Endodermal cell (in vitro differentiated cells): ENCODE results near the gene RBMS3. TPM values are rescaled to one million over a fixed set of nuclear protein-coding genes. Genes with fewer than 3 reads are reported as not detected.

Source experiments
- DNase-seq: peaks from one replicate; pipeline ENCODE4 v3.0.0-alpha.2; 2017
- H3K27ac ChIP-seq: 2 replicates; pipeline ENCODE4 v1.5.1; 2013; ENCODE audit warnings: mild to moderate bottlenecking, low read depth, low read length, moderate library complexity
- H3K27me3 ChIP-seq: 2 replicates; pipeline ENCODE4 v1.6.1; 2013; ENCODE audit warnings: mild to moderate bottlenecking, low read length, moderate library complexity; ENCODE audit not compliant: insufficient read depth, control insufficient read depth, poor library complexity, severe bottlenecking
- H3K36me3 ChIP-seq: 2 replicates; pipeline ENCODE4 v1.7.0; 2013; ENCODE audit warnings: mild to moderate bottlenecking, low read length, moderate library complexity; ENCODE audit not compliant: control insufficient read depth, insufficient read depth
- H3K4me1 ChIP-seq: one replicate; pipeline ENCODE4 v1.7.0; 2013; ENCODE audit warnings: low read length; ENCODE audit not compliant: control insufficient read depth, insufficient read depth
- H3K4me3 ChIP-seq: 2 replicates; pipeline ENCODE4 v1.5.1; 2013; ENCODE audit warnings: mild to moderate bottlenecking, low read length, moderate library complexity
- H3K9ac ChIP-seq: 2 replicates; pipeline ENCODE4 v1.6.1; 2013; ENCODE audit warnings: mild to moderate bottlenecking, low read length, moderate library complexity; ENCODE audit not compliant: poor library complexity, severe bottlenecking; ENCODE audit errors: extremely low read depth
- H3K9me3 ChIP-seq: 2 replicates; pipeline ENCODE4 v1.6.1; 2013; ENCODE audit warnings: mild to moderate bottlenecking, low read length, moderate library complexity; ENCODE audit not compliant: control insufficient read depth
- H3K27ac Mint-ChIP-seq: 2 replicates; pipeline ENCODE4 v1.8.0; 2020; ENCODE audit warnings: mixed read lengths
- H3K27me3 Mint-ChIP-seq: 2 replicates; pipeline ENCODE4 v1.8.0; 2021; ENCODE audit warnings: mild to moderate bottlenecking, mixed read lengths; ENCODE audit not compliant: insufficient read depth
- H3K36me3 Mint-ChIP-seq: 2 replicates; pipeline ENCODE4 v1.8.0; 2020; ENCODE audit warnings: low read depth, mixed read lengths
- H3K4me1 Mint-ChIP-seq: 2 replicates; pipeline ENCODE4 v1.8.0; 2020; ENCODE audit warnings: mixed read lengths
- H3K4me3 Mint-ChIP-seq: 2 replicates; pipeline ENCODE4 v1.8.0; 2020; ENCODE audit warnings: mild to moderate bottlenecking, moderate library complexity, mixed read lengths
- H3K9me3 Mint-ChIP-seq: 2 replicates; pipeline ENCODE4 v1.8.0; 2020; ENCODE audit warnings: mild to moderate bottlenecking, mixed read lengths
- CTCF ChIP-seq: fragments of 200-600 bp; sonication (generic); conservative IDR thresholded peaks from 2 replicates; pipeline ENCODE4 v1.5.0; 2021; ENCODE audit warnings: antibody characterized with exemption, mild to moderate bottlenecking
- WGBS, 2 experiments: methylation state at CpG; one replicate each; pipeline versions ENCODE4 v1.1.5 to v1.1.7; 2013; ENCODE audit warnings: missing lambda C conversion rate in 2 of 2, mixed read lengths in 1 of 2; ENCODE audit not compliant: insufficient coverage in 1 of 2, insufficient read length in 1 of 2; 5-methylcytosine and 5-hydroxymethylcytosine counted together
- total RNA-seq, 2 donors: library from RNA; stranded (reverse); fragmentation: NEBNext Ultra II Directional in 1 of 2; extraction: Animal tissue kit (Norgen Biotek cat#: 25700) in 1 of 2; gene quantifications; 2 replicates in 1 of 2; 3 replicates in 1 of 2; pipeline ENCODE4 v1.2.1, GENCODE V29; 2021

The RBMS3 gene
- total RNA-seq, 2 donors from 2014 or later, result 2.0 to 7.3 TPM

- no peaks in the 10 kb centered on the region for H3K36me3 ChIP-seq
- H3K4me3 Mint-ChIP-seq, result no peak overlapping the region
- TF ChIP-seq CTCF, result no peak
- H3K9me3 Mint-ChIP-seq, result peaks cover 13% of the 10 kb centered on the region
- H3K9me3 ChIP-seq, result peaks cover 14% of the 10 kb centered on the region
- 12 to 20% methylated on average over 3 to 6 of the region's 6 CpGs for WGBS, 2 experiments
- no peak overlapping the region for H3K27ac Mint-ChIP-seq
- peak; percentile 66 for DNase-seq
- peaks cover 8% of the 10 kb centered on the region for H3K36me3 Mint-ChIP-seq
- H3K4me1 ChIP-seq, result peaks cover 31% of the 10 kb centered on the region
- peaks cover 54% of the 10 kb centered on the region for H3K4me1 Mint-ChIP-seq
- no peaks in the 10 kb centered on the region for H3K27me3 Mint-ChIP-seq
- H3K27me3 ChIP-seq, result no peaks in the 10 kb centered on the region
- peak overlapping the region; percentile 19 for H3K4me3 ChIP-seq
- no peak overlapping the region for H3K9ac ChIP-seq
- H3K27ac ChIP-seq, result no peak overlapping the region
These were observed 587.8 kb downstream of the RBMS3 start for GRCh38 chr3:29868543-29869101.

GRCh38 chr3:29870136-29870535 lies 589.3 kb downstream of the RBMS3 start:
- no peak for DNase-seq
- no peak for TF ChIP-seq CTCF

GRCh38 chr3:29871087-29871486 lies 590.2 kb downstream of the RBMS3 start:
- Mint-ChIP-seq H3K27me3 (no peaks in the 10 kb centered on the region), H3K27ac (peak overlapping the region; percentile 68), H3K4me1 (peaks cover 49% of the 10 kb centered on the region), H3K36me3 (peaks cover 10% of the 10 kb centered on the region), H3K4me3 (no peak overlapping the region), H3K9me3 (peaks cover 21% of the 10 kb centered on the region)
- H3K9me3 ChIP-seq, result peaks cover 29% of the 10 kb centered on the region
- no peaks in the 10 kb centered on the region for H3K27me3 ChIP-seq
- 58% methylated on average over 1 of the region's 1 CpG; no CpG with 5 or more reads in 1 of the 2 experiments for WGBS, 2 experiments
- no peak for DNase-seq
- no peak overlapping the region for H3K27ac ChIP-seq
- H3K36me3 ChIP-seq, result no peaks in the 10 kb centered on the region
- H3K4me3 ChIP-seq, result peak overlapping the region; percentile 1
- H3K9ac ChIP-seq, result no peak overlapping the region
- peak; percentile 25 for TF ChIP-seq CTCF
- peaks cover 31% of the 10 kb centered on the region for H3K4me1 ChIP-seq

More at GRCh38 chr3:29870136-29870535, 589.3 kb downstream of the RBMS3 start:
- no peaks in the 10 kb centered on the region for H3K27me3 ChIP-seq
- H3K27ac ChIP-seq, result no peak overlapping the region
- H3K27ac Mint-ChIP-seq, result no peak overlapping the region
- peaks cover 31% of the 10 kb centered on the region for H3K4me1 ChIP-seq
- peaks cover 29% of the 10 kb centered on the region for H3K9me3 ChIP-seq
- 55% methylated on average over 1 of the region's 1 CpG; no CpG with 5 or more reads in 1 of the 2 experiments for WGBS, 2 experiments
- no peaks in the 10 kb centered on the region for H3K27me3 Mint-ChIP-seq
- no peak overlapping the region for H3K4me3 Mint-ChIP-seq
- H3K4me1 Mint-ChIP-seq, result peaks cover 49% of the 10 kb centered on the region
- H3K4me3 ChIP-seq, result peak overlapping the region; percentile 10
- H3K9ac ChIP-seq, result no peak overlapping the region
- peaks cover 21% of the 10 kb centered on the region for H3K9me3 Mint-ChIP-seq
- H3K36me3 Mint-ChIP-seq, result peaks cover 10% of the 10 kb centered on the region
- H3K36me3 ChIP-seq, result no peaks in the 10 kb centered on the region
